Hippocampal formation (tissue), 2 donors: ENCODE data around the gene LCTL.
"Not testable (repeated sequence)": the region's sequence is repeated elsewhere in the genome, so short reads cannot be mapped to it uniquely, and the experiment has no call there.

Experiments used
- DNase-seq, 2 donors: peaks; one replicate each; lab custom pipeline; 2025; lab: John Stamatoyannopoulos, UW

The LCTL gene

GRCh38 chr15:66591322-66591862, 25.6 kb upstream of the LCTL start:
- DNase-seq: no peak

DNA sequence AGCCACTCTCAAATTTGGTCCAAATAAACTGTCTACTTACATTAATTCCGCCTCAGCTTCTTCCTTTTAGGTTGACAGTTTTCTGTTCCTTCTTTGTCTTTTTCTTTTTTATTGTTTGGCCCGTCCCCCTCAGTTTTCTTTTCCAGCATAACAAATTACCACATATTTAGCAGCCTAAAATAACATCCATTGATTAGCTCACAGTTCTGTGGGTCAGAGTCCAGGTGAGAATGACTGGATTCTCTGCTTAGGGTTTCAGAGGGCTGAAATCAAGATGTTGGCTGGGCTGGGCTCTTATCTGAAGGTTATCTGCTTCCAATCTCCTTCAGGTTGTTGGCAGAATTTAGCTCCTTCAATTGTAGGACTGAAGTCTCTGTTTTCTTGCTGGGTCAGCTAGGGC, 24.6 kb upstream of the LCTL start:
- DNase-seq: no peak

DNA sequence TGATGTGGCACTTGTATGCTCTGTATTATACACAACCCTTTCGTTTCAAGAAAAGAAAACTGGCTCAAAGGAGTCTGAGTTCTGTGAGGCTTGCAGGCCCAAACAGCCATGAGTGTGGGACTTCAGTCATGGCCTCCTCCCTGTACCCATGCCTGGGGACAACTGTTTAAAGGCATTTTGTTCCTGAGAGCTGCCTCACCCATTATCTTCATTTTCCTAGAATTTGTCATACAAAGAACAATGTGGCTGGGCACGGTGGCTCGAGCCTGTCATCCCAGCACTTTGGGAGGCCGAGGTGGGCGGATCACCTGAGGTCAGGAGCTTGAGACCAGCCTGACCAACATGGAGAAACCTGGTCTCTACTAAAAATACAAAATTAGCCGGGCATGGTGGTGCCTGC, 23.6 kb upstream of the LCTL start:
- DNase-seq: not testable (repeated sequence)

GRCh38 chr15:66588971-66589370, 23.2 kb upstream of the LCTL start:
- DNase-seq: no peak

GRCh38 chr15:66588537-66588936, 22.7 kb upstream of the LCTL start:
- no peak for DNase-seq

- DNase-seq: no peak
These were observed 22.0 kb upstream of the LCTL start for GRCh38 chr15:66587749-66588148.

DNA sequence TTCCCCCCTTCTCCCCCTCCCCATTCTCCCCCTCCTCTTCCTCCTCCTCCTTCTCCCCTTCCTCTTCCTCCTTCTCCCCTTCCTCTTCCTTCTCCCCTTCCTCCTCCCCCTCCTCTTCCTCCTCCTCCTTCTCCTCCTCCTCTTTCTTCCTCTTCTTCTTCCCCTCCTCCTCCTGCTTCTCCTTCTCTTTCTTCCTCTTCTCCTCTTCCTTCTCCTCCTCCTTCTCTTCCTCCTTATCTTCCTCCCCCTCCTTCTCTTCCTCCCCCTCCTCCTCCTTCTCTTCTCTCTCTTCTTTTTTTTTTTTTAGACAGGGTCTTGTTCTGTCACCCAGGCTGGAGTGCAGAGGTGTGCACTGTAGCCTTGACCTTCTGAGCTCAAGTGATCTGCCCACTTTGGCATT, 21.2 kb upstream of the LCTL start:
- DNase-seq: no peak

DNA sequence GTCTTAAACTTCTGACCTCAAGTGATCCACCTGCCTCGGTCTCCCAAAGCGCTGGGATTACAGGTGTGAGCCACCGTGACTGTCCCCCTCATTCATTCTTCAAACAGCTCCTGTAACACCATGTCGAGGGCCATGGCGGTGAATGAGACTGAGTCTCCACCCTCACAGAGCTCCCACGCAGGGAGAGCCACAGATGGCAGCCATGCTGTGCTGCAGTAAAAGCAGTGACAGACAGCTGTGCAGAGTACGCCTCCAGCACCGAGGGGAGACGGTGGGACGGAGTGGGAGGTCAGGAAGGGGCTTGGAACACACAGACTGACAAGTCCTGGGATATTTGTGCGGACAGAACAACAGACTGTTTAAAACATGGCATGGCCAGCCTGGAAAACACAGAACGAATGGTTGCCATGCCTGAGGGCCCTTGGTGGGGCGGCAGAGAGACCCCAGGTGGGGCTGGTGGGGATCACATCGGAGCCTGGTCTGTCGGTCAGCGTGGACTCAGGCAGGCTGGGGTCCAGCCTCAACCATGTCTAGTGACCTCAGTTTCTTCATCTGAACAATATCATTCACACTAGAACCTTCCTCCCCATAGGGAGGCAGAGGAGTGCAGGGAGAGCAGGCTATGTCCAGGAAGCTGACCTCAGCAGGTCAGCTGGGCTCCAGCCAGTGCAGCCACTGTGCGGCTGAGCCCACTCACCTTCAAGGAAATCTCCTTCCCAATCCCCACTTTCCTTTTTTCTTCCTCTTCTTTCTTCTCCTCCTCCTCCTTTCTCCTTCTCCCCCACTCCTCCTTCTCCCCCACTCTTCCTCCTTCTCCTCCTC, 20.6 kb upstream of the LCTL start:
- DNase-seq: no peak

DNA sequence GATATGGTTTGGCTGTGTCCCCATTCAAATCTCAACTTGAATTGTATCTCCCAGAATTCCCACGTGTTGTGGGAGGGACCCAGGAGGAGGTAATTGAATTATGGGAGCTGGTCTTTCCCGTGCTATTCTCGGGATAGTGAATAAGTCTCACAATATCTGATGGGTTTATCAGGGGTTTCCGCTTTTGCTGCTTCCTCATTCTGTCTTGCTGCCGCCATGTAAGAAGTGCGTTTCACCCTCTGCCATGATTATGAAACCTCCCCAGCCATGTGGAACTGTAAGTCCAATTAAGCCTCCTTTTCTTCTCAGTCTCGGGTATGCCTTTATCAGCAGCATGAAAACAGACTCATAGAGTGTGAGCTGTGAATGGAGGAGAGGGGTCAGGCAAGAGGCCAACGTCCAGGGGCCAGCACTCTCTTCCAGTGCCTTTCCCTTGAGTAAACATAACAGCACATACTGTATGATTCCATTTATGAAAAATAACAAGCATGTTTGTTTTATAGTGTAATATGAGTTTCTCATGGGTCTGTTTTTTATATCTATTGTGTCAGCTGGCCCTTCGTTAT, 16.3 kb upstream of the LCTL start:
- no peak for DNase-seq

- DNase-seq: no peak
These were observed 14.8 kb upstream of the LCTL start for GRCh38 chr15:66580643-66581042.

- no peak for DNase-seq
These were observed 12.6 kb upstream of the LCTL start for GRCh38 chr15:66578286-66578875.

- DNase-seq: no peak
These were observed 8.8 kb upstream of the LCTL start for GRCh38 chr15:66574596-66574950.

- no peak for DNase-seq
These were observed 8.2 kb upstream of the LCTL start for GRCh38 chr15:66573719-66574595.

DNA sequence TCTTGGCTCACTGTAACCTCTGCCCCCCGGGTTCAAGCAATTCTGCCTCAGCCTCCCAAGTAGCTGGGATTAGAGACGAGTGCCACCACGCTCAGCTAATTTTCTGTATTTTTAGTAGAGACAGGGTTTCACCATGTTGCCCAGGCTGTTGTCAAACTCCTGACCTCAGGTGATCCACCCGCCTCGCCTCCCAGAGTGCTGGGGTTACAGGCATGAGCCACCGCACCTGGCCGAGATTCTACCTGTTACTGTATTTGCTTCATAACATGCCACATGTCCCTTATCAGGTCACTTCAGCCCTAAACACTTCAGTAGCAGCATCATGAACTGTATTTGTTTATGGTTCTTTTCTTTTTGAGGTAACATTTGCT, 7.5 kb upstream of the LCTL start:
- DNase-seq: no peak

- no peak for DNase-seq
These were observed 6.3 kb upstream of the LCTL start for GRCh38 chr15:66572146-66572545.

GRCh38 chr15:66570842-66571478, 5.2 kb upstream of the LCTL start:
- DNase-seq: no peak

DNA sequence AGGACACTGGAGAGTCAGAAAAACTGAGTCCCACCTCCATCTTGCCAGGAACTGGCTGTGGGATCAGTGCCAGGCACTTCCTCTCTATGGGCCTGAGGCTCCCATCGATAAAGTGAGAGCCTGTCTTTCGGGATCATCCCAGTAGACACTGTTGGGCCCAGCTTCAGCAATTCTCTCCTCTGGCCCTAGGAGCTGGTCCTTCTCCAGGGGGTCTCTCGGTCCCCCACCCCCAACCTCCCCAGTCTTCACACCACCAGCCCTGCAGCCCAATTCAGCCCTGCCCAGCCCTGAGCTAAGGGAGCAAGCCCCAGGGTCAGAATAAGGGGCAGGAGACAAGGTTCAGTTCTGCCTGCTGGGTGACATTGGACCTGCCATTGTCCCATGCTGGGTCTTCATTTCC, 4.5 kb upstream of the LCTL start:
- DNase-seq: no peak

GRCh38 chr15:66569461-66570137, 3.8 kb upstream of the LCTL start:
- no peak for DNase-seq

GRCh38 chr15:66567897-66568296, 2.1 kb upstream of the LCTL start:
- no peak for DNase-seq

- peak in 1 of 2 donors; percentile 5 for DNase-seq
These were observed 1.2 kb upstream of the LCTL start for GRCh38 chr15:66566963-66567531.

- no peak for DNase-seq
These were observed 607 bp downstream of the LCTL start for GRCh38 chr15:66565141-66565641.
